Testis (tissue), 3 donors: Measurements from ENCODE around the gene MRNIP. TPM values are rescaled to one million over a fixed set of nuclear protein-coding genes. Genes with fewer than 3 reads are reported as not detected.

ENCODE experiments used
- DNase-seq: peaks from one replicate; pipeline ENCODE4 v3.0.0-alpha.2; 2019
- H3K27ac ChIP-seq, 2 donors: fragments of 200-600 bp; sonication (generic); one replicate each; pipeline ENCODE4 v1.5.1; 2019
- H3K27me3 ChIP-seq: fragments of 200-600 bp; sonication (generic); one replicate; pipeline ENCODE4 v1.5.1; 2019
- H3K36me3 ChIP-seq: fragments of 200-600 bp; sonication (generic); one replicate; pipeline ENCODE4 v1.5.1; 2017; ENCODE audit warnings: low read depth; ENCODE audit errors: missing control alignments
- H3K4me1 ChIP-seq: fragments of 200-600 bp; sonication (generic); one replicate; pipeline ENCODE4 v1.5.1; 2019
- H3K4me3 ChIP-seq, 2 donors: fragments of 200-600 bp; sonication (generic); one replicate each; pipeline ENCODE4 v1.5.1; 2017 to 2019
- H3K9me3 ChIP-seq: fragments of 200-600 bp; sonication (generic); one replicate; pipeline ENCODE4 v1.5.1; 2017
- POLR2A ChIP-seq: fragments of 450-650 bp; IDR thresholded peaks from one replicate; pipeline ENCODE4 v1.6.1; 2017; ENCODE audit warnings: antibody characterized with exemption, mild to moderate bottlenecking, moderate library complexity
- WGBS, 2 donors: methylation state at CpG; one replicate each; pipeline ENCODE4 v1.1.5; 2018; 5-methylcytosine and 5-hydroxymethylcytosine counted together
- intact Hi-C: fragments of 100-400 bp; cut with DNase I; formaldehyde crosslinking; loops from one replicate; pipeline ENCODE4 v1.15.1; 2023; ENCODE audit warnings: low total_unique reads
- polyA plus RNA-seq: library from polyadenylated mRNA; stranded (reverse); fragments of 350-450 nt; fragmentation: Illumina TruSeq; extraction: RNeasy Lipid Tissue Mini Kit (QIAGEN cat#74804); gene quantifications from one replicate; pipeline ENCODE4 v1.2.3, GENCODE V29; 2014; ENCODE audit warnings: low read depth, low replicate concordance; ENCODE audit not compliant: insufficient read depth
- total RNA-seq, 2 donors: library from RNA; depleted of rRNA; stranded (reverse); fragments of >200 nt; gene quantifications; one replicate each; pipeline ENCODE4 v1.2.3, GENCODE V29; 2016
- TF ChIP-seq, protein P1 (sequence below), 3 experiments: fragments of 450-650 bp in 2 of 3; fragments of 200-600 bp in 1 of 3; sonication (generic) in 1 of 3; IDR thresholded peaks; one replicate each; pipeline ENCODE4 v1.5.1; 2016 to 2019; ENCODE audit warnings: antibody characterized with exemption in 3 of 3, mild to moderate bottlenecking in 2 of 3, moderate library complexity in 1 of 3

MRNIP gene
- total and polyA plus RNA-seq, 3 donors from 2014 or later: 34.9 to 61.4 (median 58.7) TPM

GRCh38 chr5:179863449-179864085 lies 5.0 kb upstream of the MRNIP start:
- no peaks in the 10 kb centered on the region for H3K27me3 ChIP-seq
- no peak overlapping the region for H3K27ac ChIP-seq
- WGBS, 2 donors: 96% methylated on average over 8 to 29 of the region's 31 CpGs
- DNase-seq: no peak
- peaks cover 6% of the 10 kb centered on the region for H3K4me1 ChIP-seq
- TF ChIP-seq POLR2A: no peak
- TF ChIP-seq, protein P1, sequence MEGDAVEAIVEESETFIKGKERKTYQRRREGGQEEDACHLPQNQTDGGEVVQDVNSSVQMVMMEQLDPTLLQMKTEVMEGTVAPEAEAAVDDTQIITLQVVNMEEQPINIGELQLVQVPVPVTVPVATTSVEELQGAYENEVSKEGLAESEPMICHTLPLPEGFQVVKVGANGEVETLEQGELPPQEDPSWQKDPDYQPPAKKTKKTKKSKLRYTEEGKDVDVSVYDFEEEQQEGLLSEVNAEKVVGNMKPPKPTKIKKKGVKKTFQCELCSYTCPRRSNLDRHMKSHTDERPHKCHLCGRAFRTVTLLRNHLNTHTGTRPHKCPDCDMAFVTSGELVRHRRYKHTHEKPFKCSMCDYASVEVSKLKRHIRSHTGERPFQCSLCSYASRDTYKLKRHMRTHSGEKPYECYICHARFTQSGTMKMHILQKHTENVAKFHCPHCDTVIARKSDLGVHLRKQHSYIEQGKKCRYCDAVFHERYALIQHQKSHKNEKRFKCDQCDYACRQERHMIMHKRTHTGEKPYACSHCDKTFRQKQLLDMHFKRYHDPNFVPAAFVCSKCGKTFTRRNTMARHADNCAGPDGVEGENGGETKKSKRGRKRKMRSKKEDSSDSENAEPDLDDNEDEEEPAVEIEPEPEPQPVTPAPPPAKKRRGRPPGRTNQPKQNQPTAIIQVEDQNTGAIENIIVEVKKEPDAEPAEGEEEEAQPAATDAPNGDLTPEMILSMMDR (IDR thresholded peaks at IDR 0.05): no peak
- H3K9me3 ChIP-seq: no peaks in the 10 kb centered on the region
- H3K36me3 ChIP-seq: no peaks in the 10 kb centered on the region
- H3K4me3 ChIP-seq: no peak overlapping the region
- intact Hi-C loops: no loop called here

GRCh38 chr5:179862891-179863290 lies 4.3 kb upstream of the MRNIP start:
- TF ChIP-seq POLR2A: no peak
- TF ChIP-seq, protein P1 (IDR thresholded peaks at IDR 0.05): no peak

GRCh38 chr5:179862296-179862695 lies 3.7 kb upstream of the MRNIP start:
- WGBS, 2 donors: 100% methylated on average over 2 of the region's 2 CpGs
- Histone ChIP-seq H3K36me3 (no peaks in the 10 kb centered on the region), H3K9me3 (no peaks in the 10 kb centered on the region), H3K27ac (no peak overlapping the region), H3K4me1 (peaks cover 6% of the 10 kb centered on the region), H3K27me3 (no peaks in the 10 kb centered on the region), H3K4me3 (no peak overlapping the region)
- DNase-seq: no peak
- no peak for TF ChIP-seq POLR2A
- TF ChIP-seq, protein P1 (IDR thresholded peaks at IDR 0.05): no peak
- intact Hi-C loops: no loop called here

More at GRCh38 chr5:179862891-179863290, 4.3 kb upstream of the MRNIP start:
- Histone ChIP-seq H3K27ac (no peak overlapping the region), H3K4me1 (peaks cover 6% of the 10 kb centered on the region), H3K4me3 (no peak overlapping the region), H3K27me3 (no peaks in the 10 kb centered on the region), H3K9me3 (no peaks in the 10 kb centered on the region), H3K36me3 (no peaks in the 10 kb centered on the region)
- no peak for DNase-seq
- 94 to 96% methylated on average over 9 of the region's 9 CpGs for WGBS, 2 donors
- intact Hi-C loops: no loop called here

DNA sequence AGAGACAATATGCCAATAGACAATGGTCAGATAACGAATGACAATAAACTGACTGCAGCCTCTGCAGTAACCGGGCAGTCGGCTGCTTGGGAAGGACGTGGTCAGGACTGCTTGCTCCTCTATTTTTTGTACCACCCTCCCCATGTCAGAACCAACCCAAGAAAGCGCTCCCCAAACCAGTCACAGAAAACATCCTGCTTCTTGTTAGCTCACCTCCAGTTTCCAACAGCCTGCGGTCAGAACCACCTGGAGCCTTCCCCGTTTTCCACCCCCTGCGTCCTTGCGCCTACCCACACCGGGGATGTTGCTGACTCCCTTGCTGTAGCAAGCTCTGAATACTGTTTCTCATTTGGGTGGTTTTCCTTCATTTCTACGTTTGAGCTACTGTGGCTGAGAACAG lies 1.7 kb upstream of the MRNIP start:
- TF ChIP-seq POLR2A: no peak
- TF ChIP-seq, protein P1 (IDR thresholded peaks at IDR 0.05): no peak
- DNase-seq: no peak
- intact Hi-C loops: no loop called here

DNA sequence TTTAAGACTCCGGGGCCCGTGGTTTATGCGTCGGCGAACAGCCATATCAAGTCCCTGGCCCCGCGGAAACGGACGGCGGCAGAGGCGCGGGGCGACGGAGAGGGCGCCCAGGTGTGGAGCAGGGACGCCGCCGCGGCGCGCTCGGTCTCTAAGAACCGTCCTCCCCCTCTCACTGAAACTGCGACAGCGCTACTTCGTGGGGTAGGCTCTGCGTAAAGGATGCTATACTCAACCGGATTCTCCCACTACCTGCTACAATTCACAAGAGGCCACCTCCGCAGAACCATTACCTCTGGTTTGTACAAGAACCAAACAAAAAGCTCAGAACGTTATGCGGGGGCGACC lies 404 bp downstream of the MRNIP start:
- intact Hi-C loops: no loop called here
- H3K9me3 ChIP-seq: no peaks in the 10 kb centered on the region
- H3K4me3 ChIP-seq: peak overlapping the region; percentile 75 to 81
- H3K27ac ChIP-seq: peak overlapping the region; percentile 89 to 95
- no peaks in the 10 kb centered on the region for H3K27me3 ChIP-seq
- H3K36me3 ChIP-seq: no peaks in the 10 kb centered on the region
- 1% methylated on average over 9 to 32 of the region's 32 CpGs for WGBS, 2 donors
- H3K4me1 ChIP-seq: peaks cover 6% of the 10 kb centered on the region
- TF ChIP-seq, protein P1 (IDR thresholded peaks at IDR 0.05): no peak
- peak; percentile 55 for DNase-seq

More for the DNA sequence above, 1.7 kb upstream of the MRNIP start:
- H3K4me3 ChIP-seq: no peak overlapping the region
- H3K9me3 ChIP-seq: no peaks in the 10 kb centered on the region
- 49 to 68% methylated on average over 11 of the region's 11 CpGs for WGBS, 2 donors
- no peaks in the 10 kb centered on the region for H3K36me3 ChIP-seq
- H3K27me3 ChIP-seq: no peaks in the 10 kb centered on the region
- H3K27ac ChIP-seq: no peak overlapping the region
- peaks cover 6% of the 10 kb centered on the region for H3K4me1 ChIP-seq
